Upper lobe of right lung (tissue), 1 donor: Measurements from ENCODE around the gene IL1RAPL1. TPM values are rescaled to one million over a fixed set of nuclear protein-coding genes. Genes with fewer than 3 reads are reported as not detected.

Experiments
- ATAC-seq: fragments of 200-7000 bp; cut with Tn5 transposase; one replicate; pipeline ENCODE4 v1.9.1; 2020; ENCODE audit warnings: mild to moderate bottlenecking, moderate library complexity
- DNase-seq: peaks from one replicate; pipeline ENCODE4 v3.0.0-alpha.2; 2020
- H3K27ac ChIP-seq: fragments of 200-600 bp; one replicate; pipeline ENCODE4 v1.8.0; 2022
- H3K27me3 ChIP-seq: fragments of 200-600 bp; one replicate; pipeline ENCODE4 v1.8.0; 2022; ENCODE audit warnings: mild to moderate bottlenecking
- H3K36me3 ChIP-seq: fragments of 200-600 bp; one replicate; pipeline ENCODE4 v1.8.0; 2022
- H3K4me1 ChIP-seq: fragments of 200-600 bp; one replicate; pipeline ENCODE4 v1.8.0; 2022
- H3K4me3 ChIP-seq: fragments of 200-600 bp; one replicate; pipeline ENCODE4 v1.8.0; 2022; ENCODE audit warnings: mild to moderate bottlenecking
- H3K9me3 ChIP-seq: fragments of 200-600 bp; one replicate; pipeline ENCODE4 v1.8.0; 2022
- intact Hi-C: fragments of 100-400 bp; cut with DNase I; formaldehyde crosslinking; loops from one replicate; pipeline ENCODE4 v1.11.0; 2022
- total RNA-seq: library from RNA; stranded (reverse); fragmentation: NEBNext Ultra II Directional; extraction: Animal tissue kit (Norgen Biotek cat#: 25700); gene quantifications from one replicate; pipeline ENCODE4 v1.2.1, GENCODE V29; 2021
- TF ChIP-seq, protein P1 (sequence below): fragments of 200-600 bp; IDR thresholded peaks from one replicate; pipeline ENCODE4 v1.8.0; 2022; ENCODE audit warnings: antibody characterized with exemption
- donor health status: DM: no; HTN: yes; CAD: no; lungs with severe emphysema.

Gene IL1RAPL1
- total RNA-seq, 1 donor from 2014 or later = not detected

DNA sequence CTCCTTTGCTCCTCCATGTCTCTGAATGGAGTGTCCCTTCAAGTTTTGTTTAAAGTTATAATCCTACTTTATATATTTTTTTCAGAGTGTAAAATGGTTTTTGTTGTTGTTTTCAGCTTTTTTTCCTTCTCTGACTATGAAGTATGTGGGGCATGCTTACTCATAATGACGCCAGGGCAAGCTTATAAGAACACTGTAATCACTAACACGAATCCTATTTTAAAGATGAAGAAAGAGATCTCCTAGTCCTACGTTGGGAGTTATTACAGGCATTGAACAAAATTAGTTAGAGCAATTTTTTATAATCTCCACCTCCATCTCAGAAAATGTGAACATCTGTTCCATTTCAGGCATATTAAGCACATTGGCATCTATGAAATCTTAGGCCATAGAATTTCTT is 1360.0 kb downstream of the IL1RAPL1 start:
- intact Hi-C loops = no loop called here
- no peak for ATAC-seq
- no peaks in the 10 kb centered on the region for H3K4me1 ChIP-seq

DNA sequence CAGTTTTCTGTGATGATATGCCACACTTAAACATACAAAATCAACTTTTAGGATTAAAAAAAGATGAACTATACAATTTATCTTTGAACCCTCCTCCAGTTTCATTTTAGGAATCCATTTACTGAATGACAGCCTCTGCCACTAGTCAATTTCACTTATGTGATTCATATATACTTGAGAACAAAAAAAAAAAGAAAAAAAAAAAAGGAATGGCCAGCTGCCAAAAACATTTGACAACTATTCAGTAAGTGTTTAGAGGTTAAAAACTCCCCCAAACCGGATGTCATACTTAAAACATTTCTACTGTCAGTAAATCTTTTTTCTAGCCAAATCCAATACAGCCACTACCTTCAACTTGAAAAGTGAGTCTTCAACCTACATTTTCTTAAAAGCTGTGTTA is 1361.4 kb downstream of the IL1RAPL1 start:
- DNase-seq (no peak), ATAC-seq (no peak)
- intact Hi-C loops = no loop called here
- TF ChIP-seq, protein P1, sequence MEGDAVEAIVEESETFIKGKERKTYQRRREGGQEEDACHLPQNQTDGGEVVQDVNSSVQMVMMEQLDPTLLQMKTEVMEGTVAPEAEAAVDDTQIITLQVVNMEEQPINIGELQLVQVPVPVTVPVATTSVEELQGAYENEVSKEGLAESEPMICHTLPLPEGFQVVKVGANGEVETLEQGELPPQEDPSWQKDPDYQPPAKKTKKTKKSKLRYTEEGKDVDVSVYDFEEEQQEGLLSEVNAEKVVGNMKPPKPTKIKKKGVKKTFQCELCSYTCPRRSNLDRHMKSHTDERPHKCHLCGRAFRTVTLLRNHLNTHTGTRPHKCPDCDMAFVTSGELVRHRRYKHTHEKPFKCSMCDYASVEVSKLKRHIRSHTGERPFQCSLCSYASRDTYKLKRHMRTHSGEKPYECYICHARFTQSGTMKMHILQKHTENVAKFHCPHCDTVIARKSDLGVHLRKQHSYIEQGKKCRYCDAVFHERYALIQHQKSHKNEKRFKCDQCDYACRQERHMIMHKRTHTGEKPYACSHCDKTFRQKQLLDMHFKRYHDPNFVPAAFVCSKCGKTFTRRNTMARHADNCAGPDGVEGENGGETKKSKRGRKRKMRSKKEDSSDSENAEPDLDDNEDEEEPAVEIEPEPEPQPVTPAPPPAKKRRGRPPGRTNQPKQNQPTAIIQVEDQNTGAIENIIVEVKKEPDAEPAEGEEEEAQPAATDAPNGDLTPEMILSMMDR = no peak
- Histone ChIP-seq H3K27ac (no peak overlapping the region), H3K9me3 (no peaks in the 10 kb centered on the region), H3K4me3 (no peak overlapping the region), H3K4me1 (no peaks in the 10 kb centered on the region), H3K36me3 (no peaks in the 10 kb centered on the region), H3K27me3 (no peaks in the 10 kb centered on the region)

More for the DNA sequence above, 1360.0 kb downstream of the IL1RAPL1 start:
- Histone ChIP-seq H3K27ac (no peak overlapping the region), H3K4me3 (no peak overlapping the region), H3K36me3 (no peaks in the 10 kb centered on the region), H3K9me3 (no peaks in the 10 kb centered on the region), H3K27me3 (no peaks in the 10 kb centered on the region)
- no peak for DNase-seq
- TF ChIP-seq, protein P1 = no peak

DNA sequence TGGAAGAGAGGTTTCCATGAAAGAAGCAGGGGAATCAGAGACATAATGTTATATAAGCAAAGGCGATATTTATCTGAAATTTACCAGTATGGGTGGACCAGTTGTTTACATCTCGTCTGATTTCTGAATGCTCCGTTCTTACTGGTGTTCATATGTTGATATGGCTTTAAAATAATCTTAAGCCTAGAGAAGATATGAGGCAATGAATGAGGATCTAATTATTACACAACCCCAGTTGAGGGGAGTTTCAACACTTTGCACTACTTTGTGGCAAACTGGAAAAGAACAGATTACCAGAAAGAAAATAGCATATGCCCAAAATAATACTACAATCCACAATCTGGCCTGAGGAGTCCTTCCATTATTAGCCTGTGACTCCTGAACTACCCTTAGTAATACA is 1364.8 kb downstream of the IL1RAPL1 start:
- ATAC-seq (no peak), DNase-seq (no peak)
- no peaks in the 10 kb centered on the region for H3K4me1 ChIP-seq
- no peak overlapping the region for H3K27ac ChIP-seq
- H3K9me3 ChIP-seq = no peaks in the 10 kb centered on the region
- no peak overlapping the region for H3K4me3 ChIP-seq
- no peaks in the 10 kb centered on the region for H3K36me3 ChIP-seq
- H3K27me3 ChIP-seq = no peaks in the 10 kb centered on the region
- intact Hi-C loops = no loop called here
- TF ChIP-seq, protein P1 = no peak

DNA sequence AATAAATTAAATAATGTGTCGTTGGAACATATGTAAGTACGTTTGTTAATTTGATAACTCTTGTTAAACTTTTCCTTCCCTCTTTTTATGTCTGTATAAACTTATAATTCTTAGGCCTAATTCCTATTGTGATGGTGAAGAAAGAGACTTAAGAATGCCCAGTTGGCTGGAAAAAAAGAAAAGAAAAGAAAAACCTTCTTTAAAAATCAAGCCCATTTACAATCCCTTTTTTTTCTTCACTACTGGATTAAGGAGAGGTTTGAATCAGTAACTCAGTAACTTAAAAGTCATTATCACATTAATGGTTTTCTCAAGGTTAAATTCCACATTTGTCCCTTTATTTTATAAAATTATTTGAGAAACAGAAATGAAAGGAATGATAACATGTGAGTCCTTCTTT is 1374.8 kb downstream of the IL1RAPL1 start:
- intact Hi-C loops = no loop called here
- H3K27me3 ChIP-seq = no peaks in the 10 kb centered on the region
- TF ChIP-seq, protein P1 = no peak
- DNase-seq (no peak), ATAC-seq (no peak)
- H3K4me1 ChIP-seq = no peaks in the 10 kb centered on the region
- no peaks in the 10 kb centered on the region for H3K36me3 ChIP-seq
- no peaks in the 10 kb centered on the region for H3K9me3 ChIP-seq
- no peak overlapping the region for H3K27ac ChIP-seq
- no peak overlapping the region for H3K4me3 ChIP-seq

DNA sequence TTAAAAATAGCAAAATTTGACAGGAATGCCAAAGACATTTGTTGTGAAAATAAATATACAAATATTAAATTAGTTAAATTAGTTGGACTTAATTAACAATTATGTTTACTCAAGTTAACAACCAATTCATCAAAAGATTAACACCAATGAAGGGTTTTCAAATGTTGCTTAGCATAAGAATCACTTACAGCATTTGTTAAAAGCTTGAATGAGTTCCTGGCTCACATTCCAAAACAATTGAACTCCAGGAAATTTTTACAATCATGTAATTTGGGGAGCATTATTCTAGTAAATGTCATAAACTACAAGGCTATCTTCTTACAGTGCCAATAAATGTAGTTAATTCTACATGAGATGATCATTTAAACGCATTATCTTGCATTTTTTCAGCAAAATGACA is 1378.4 kb downstream of the IL1RAPL1 start:
- DNase-seq (no peak), ATAC-seq (no peak)
- no peaks in the 10 kb centered on the region for H3K9me3 ChIP-seq
- H3K4me3 ChIP-seq = no peak overlapping the region
- no peaks in the 10 kb centered on the region for H3K27me3 ChIP-seq
- intact Hi-C loops = no loop called here
- no peaks in the 10 kb centered on the region for H3K36me3 ChIP-seq
- TF ChIP-seq, protein P1 = no peak
- H3K27ac ChIP-seq = no peak overlapping the region
- H3K4me1 ChIP-seq = no peaks in the 10 kb centered on the region

DNA sequence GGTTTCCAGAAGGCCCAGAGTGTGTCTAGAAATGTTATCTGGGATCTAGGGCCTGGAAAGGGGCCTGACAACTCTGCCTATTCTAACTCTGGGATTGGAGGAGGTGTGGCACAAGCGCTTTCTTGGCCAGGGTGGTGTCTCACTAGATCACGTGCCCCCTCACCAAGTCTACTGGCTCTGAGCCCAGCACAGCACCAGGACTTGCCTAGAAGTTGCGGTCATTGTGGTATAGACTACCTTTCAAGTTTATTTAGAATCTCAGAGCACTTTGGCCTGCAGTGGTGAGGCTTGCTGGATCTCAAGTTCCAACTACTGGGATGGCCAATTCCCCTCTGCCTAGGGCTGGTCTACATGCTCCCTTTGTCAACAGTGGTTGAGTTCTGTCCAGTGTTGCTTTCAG is 1404.8 kb downstream of the IL1RAPL1 start:
- intact Hi-C loops = no loop called here
- H3K4me3 ChIP-seq = no peak overlapping the region
- no peak for ATAC-seq
- no peaks in the 10 kb centered on the region for H3K4me1 ChIP-seq
- no peaks in the 10 kb centered on the region for H3K36me3 ChIP-seq
- TF ChIP-seq, protein P1 = no peak
- H3K27me3 ChIP-seq = no peaks in the 10 kb centered on the region
- no peaks in the 10 kb centered on the region for H3K9me3 ChIP-seq
- no peak for DNase-seq
- H3K27ac ChIP-seq = no peak overlapping the region
